Smooth muscle cell (in vitro differentiated cells): ENCODE data around the gene ITPKB. TPM values are rescaled to one million over a fixed set of nuclear protein-coding genes. Genes with fewer than 3 reads are reported as not detected.

Experiments
- DNase-seq: peaks from one replicate; lab custom pipeline; 2025; ENCODE audit not compliant: unreplicated experiment; lab: John Stamatoyannopoulos, UW
- H2AFZ ChIP-seq: fragments of 200-600 bp; sonication (generic); 2 replicates; pipeline ENCODE4 v1.6.0; 2016; ENCODE audit warnings: antibody characterized with exemption, low read depth, mild to moderate bottlenecking
- H3F3A ChIP-seq: fragments of 200-600 bp; sonication (generic); 2 replicates; pipeline ENCODE4 v1.6.0; 2017; ENCODE audit warnings: antibody characterized with exemption, low read depth
- H3K27ac ChIP-seq: fragments of 200-600 bp; sonication (generic); 2 replicates; pipeline ENCODE4 v1.5.1; 2016; ENCODE audit warnings: low read depth, mild to moderate bottlenecking
- H3K27me3 ChIP-seq: fragments of 200-600 bp; sonication (generic); 2 replicates; pipeline ENCODE4 v1.6.1; 2016; ENCODE audit warnings: low read depth, mild to moderate bottlenecking
- H3K36me3 ChIP-seq: fragments of 200-600 bp; sonication (generic); 2 replicates; pipeline ENCODE4 v1.5.1; 2016; ENCODE audit warnings: low read depth
- H3K4me1 ChIP-seq: fragments of 200-600 bp; sonication (generic); 2 replicates; pipeline ENCODE4 v1.5.1; 2016; ENCODE audit warnings: low read depth
- H3K4me2 ChIP-seq: fragments of 200-600 bp; sonication (generic); 2 replicates; pipeline ENCODE4 v1.6.0; 2016; ENCODE audit warnings: mild to moderate bottlenecking
- H3K4me3 ChIP-seq: fragments of 200-600 bp; sonication (generic); 2 replicates; pipeline ENCODE4 v1.5.1; 2016; ENCODE audit warnings: mild to moderate bottlenecking
- H3K79me2 ChIP-seq: fragments of 200-600 bp; sonication (generic); 2 replicates; pipeline ENCODE4 v1.6.0; 2016; ENCODE audit warnings: low read depth, mild to moderate bottlenecking
- H3K9ac ChIP-seq: fragments of 200-600 bp; sonication (generic); 2 replicates; pipeline ENCODE4 v1.6.0; 2016; ENCODE audit warnings: low read depth
- H3K9me3 ChIP-seq: fragments of 200-600 bp; sonication (generic); replicated peaks from 2 replicates; pipeline ENCODE4 v1.5.1; 2016; ENCODE audit warnings: low read depth
- H4K20me1 ChIP-seq: fragments of 200-600 bp; sonication (generic); 2 replicates; pipeline ENCODE4 v1.6.0; 2016; ENCODE audit warnings: low read depth
- WGBS: methylation state at CpG from one replicate; pipeline ENCODE4 v1.1.7; 2016; ENCODE audit warnings: low lambda C conversion rate; 5-methylcytosine and 5-hydroxymethylcytosine counted together
- polyA plus RNA-seq: library from polyadenylated mRNA; unstranded; fragments of >200 nt; fragmentation: Nextera tagmentation; extraction: Ambion mirVana; gene quantifications from 2 replicates; pipeline ENCODE4 v1.2.1, GENCODE V29; 2016
- total RNA-seq: library from RNA; depleted of rRNA; stranded (reverse); fragments of >200 nt; gene quantifications from 2 replicates; pipeline ENCODE4 v1.2.3, GENCODE V29; 2014
- TF ChIP-seq, protein P1 (sequence below): fragments of 200-600 bp; sonication (generic); IDR thresholded peaks from 2 replicates; pipeline ENCODE4 v1.5.1; 2017; ENCODE audit warnings: borderline replicate concordance, mild to moderate bottlenecking, antibody characterized with exemption; ENCODE audit not compliant: insufficient read depth, poor library complexity, severe bottlenecking

ITPKB gene
- total and polyA plus RNA-seq, 2 experiments from 2014 or later: 8.9 to 11.4 TPM

DNA sequence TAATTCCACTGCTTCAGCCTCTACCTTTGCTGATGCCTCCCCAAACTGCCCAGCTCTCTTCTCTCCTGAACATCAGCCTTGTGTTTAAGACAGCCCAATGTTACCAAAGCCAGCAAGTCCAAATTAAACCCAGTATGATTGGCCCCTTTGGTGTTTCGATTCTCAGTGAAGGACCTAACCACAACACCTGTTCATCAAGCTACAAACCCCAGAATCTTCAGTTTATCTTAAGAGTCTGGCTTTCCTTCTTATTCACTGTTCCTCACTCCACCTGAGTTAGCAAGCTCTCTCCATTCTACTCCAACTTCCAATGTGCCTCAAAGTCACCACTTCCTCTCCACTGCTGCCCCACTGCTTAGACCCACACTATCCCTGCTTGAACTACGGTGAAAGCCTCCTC is 25.5 kb upstream of the ITPKB start:
- TF ChIP-seq, protein P1, sequence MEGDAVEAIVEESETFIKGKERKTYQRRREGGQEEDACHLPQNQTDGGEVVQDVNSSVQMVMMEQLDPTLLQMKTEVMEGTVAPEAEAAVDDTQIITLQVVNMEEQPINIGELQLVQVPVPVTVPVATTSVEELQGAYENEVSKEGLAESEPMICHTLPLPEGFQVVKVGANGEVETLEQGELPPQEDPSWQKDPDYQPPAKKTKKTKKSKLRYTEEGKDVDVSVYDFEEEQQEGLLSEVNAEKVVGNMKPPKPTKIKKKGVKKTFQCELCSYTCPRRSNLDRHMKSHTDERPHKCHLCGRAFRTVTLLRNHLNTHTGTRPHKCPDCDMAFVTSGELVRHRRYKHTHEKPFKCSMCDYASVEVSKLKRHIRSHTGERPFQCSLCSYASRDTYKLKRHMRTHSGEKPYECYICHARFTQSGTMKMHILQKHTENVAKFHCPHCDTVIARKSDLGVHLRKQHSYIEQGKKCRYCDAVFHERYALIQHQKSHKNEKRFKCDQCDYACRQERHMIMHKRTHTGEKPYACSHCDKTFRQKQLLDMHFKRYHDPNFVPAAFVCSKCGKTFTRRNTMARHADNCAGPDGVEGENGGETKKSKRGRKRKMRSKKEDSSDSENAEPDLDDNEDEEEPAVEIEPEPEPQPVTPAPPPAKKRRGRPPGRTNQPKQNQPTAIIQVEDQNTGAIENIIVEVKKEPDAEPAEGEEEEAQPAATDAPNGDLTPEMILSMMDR: no peak
- no peaks in the 10 kb centered on the region for H3K27me3 ChIP-seq
- H3F3A ChIP-seq: peaks cover 12% of the 10 kb centered on the region
- H3K4me1 ChIP-seq: no peaks in the 10 kb centered on the region
- H3K9me3 ChIP-seq: no peaks in the 10 kb centered on the region
- H2AFZ ChIP-seq: no peak overlapping the region
- WGBS: 89% methylated on average over 2 of the region's 2 CpGs
- H3K36me3 ChIP-seq: no peaks in the 10 kb centered on the region
- H3K79me2 ChIP-seq: no peaks in the 10 kb centered on the region
- no peak overlapping the region for H3K4me3 ChIP-seq
- H3K4me2 ChIP-seq: peak overlapping the region; percentile 47
- peak overlapping the region; percentile 90 for H3K27ac ChIP-seq
- H3K9ac ChIP-seq: no peak overlapping the region
- no peak for DNase-seq
- H4K20me1 ChIP-seq: no peaks in the 10 kb centered on the region

DNA sequence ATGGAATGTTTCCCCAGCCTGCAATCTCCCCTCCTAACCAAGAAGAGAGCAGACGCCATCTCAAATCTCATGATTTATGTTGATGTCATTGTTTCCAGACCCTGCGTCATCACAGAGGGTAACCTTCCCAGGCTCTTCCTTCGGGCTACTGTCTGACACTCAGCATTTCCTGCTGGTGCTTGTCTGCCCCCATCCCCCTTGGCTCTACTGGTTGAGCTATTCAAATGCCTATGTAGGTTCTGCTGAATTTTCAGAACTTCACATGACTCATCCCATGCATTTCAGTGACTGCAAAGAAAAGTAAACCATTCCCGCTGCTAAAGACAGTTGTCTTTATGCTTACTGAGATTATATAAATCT is 24.8 kb upstream of the ITPKB start:
- H3K79me2 ChIP-seq: no peaks in the 10 kb centered on the region
- H3K27ac ChIP-seq: peak overlapping the region; percentile 90
- no peaks in the 10 kb centered on the region for H4K20me1 ChIP-seq
- H3K9ac ChIP-seq: peak overlapping the region; percentile 50
- no peaks in the 10 kb centered on the region for H3K4me1 ChIP-seq
- H3K27me3 ChIP-seq: no peaks in the 10 kb centered on the region
- no peaks in the 10 kb centered on the region for H3K9me3 ChIP-seq
- peak overlapping the region; percentile 47 for H3K4me2 ChIP-seq
- H2AFZ ChIP-seq: no peak overlapping the region
- no peak for DNase-seq
- H3K36me3 ChIP-seq: no peaks in the 10 kb centered on the region
- 0% methylated on average over 4 of the region's 4 CpGs for WGBS
- TF ChIP-seq, protein P1: no peak
- no peak overlapping the region for H3K4me3 ChIP-seq
- H3F3A ChIP-seq: peaks cover 12% of the 10 kb centered on the region

DNA sequence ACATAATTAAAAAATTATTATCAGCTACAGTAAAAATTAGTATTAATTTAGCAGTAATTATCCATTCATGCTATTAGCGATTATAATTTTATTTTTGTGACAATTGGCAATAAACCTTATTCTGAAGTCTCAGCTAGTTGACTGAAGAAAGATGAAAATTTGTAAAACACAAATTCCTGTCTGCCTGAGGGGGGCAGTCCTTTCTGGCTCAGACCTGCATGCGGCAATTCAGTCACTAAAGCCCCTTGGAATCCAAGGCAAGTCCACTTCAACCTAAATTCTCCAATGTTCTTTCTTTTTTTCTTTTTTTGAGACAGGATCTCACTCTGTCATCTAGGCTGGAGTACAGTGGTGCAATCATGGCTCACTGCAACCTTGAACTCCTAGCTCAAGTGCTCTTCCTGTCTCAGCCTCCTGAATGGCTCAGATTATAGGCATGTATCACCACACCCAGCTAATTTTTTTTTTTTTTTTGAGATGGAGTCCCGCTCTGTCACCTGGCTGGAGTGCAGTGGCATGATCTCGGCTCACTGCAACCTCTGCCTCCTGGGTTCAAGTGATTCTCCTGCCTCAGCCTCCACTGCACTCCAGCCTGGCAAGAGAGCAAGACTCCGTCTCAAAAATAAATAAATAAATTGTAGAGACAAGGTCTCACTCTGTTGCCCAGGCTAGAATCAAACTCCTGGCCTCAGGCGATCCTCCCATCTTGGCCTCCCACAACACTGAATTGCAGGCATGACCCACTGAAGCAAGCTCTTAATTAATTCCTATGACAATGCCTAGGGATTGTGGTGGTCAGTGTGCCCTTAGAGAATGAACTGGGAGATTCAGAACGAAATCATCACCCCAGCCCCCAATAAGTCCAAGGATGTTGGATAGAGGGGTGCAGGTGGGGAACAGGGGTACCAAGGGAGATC is 24.2 kb upstream of the ITPKB start:
- no peak for DNase-seq
- 82% methylated on average over 7 of the region's 7 CpGs for WGBS
- peak overlapping the region; percentile 90 for H3K27ac ChIP-seq

More for the DNA sequence above, 24.2 kb upstream of the ITPKB start:
- no peak overlapping the region for H3K4me3 ChIP-seq
- no peaks in the 10 kb centered on the region for H3K79me2 ChIP-seq
- H3K4me2 ChIP-seq: no peak overlapping the region
- TF ChIP-seq, protein P1: no peak
- no peaks in the 10 kb centered on the region for H3K36me3 ChIP-seq
- H2AFZ ChIP-seq: no peak overlapping the region
- H3F3A ChIP-seq: peaks cover 12% of the 10 kb centered on the region
- no peaks in the 10 kb centered on the region for H3K27me3 ChIP-seq
- no peaks in the 10 kb centered on the region for H3K4me1 ChIP-seq
- H4K20me1 ChIP-seq: no peaks in the 10 kb centered on the region
- peak overlapping the region; percentile 50 for H3K9ac ChIP-seq
- no peaks in the 10 kb centered on the region for H3K9me3 ChIP-seq
